Kidney (tissue), 14 donors: Measurements from ENCODE around the gene NTNG2. TPM values are rescaled to one million over a fixed set of nuclear protein-coding genes. Genes with fewer than 3 reads are reported as not detected.
A peak's percentile ranks its signal among the peaks of the same experiment; 100 is the strongest.

Experiments
- DNase-seq, 5 donors: peaks; one replicate each; pipeline ENCODE4 v3.0.0-alpha.2; 2013 to 2020
- FAIRE-seq: peaks from 2 replicates; lab custom pipeline; 2012; peaks lifted over from hg19 to GRCh38; lab: Jason Lieb, UNC
- H3K27ac ChIP-seq, 2 donors: one replicate each; pipeline ENCODE4 v1.7.0; 2013; ENCODE audit warnings: low read depth in 2 of 2, low read length in 2 of 2, inconsistent platforms in 1 of 2
- H3K27me3 ChIP-seq: one replicate; pipeline ENCODE4 v1.7.1; 2013; ENCODE audit warnings: low read length, inconsistent platforms; ENCODE audit not compliant: control insufficient read depth, insufficient read depth
- H3K36me3 ChIP-seq, 3 donors: one replicate each; pipeline versions ENCODE4 v1.7.0 to v1.7.1; 2013; ENCODE audit warnings: low read length in 3 of 3, control low read depth in 1 of 3, inconsistent platforms in 1 of 3; ENCODE audit not compliant: insufficient read depth in 3 of 3, control insufficient read depth in 2 of 3
- H3K4me1 ChIP-seq, 3 donors: one replicate each; pipeline versions ENCODE4 v1.7.0 to v1.7.1; 2013; ENCODE audit warnings: low read length in 3 of 3, inconsistent platforms in 1 of 3, low read depth in 1 of 3; ENCODE audit not compliant: control insufficient read depth in 2 of 3, insufficient read depth in 2 of 3
- H3K4me3 ChIP-seq, 3 donors: one replicate each; pipeline versions ENCODE4 v1.7.0 to v1.8.1; 2013; ENCODE audit warnings: low read length in 3 of 3, control low read depth in 1 of 3, inconsistent platforms in 1 of 3
- H3K9ac ChIP-seq, 3 donors: one replicate each; pipeline versions ENCODE4 v1.7.0 to v1.7.1; 2013; ENCODE audit warnings: low read length in 3 of 3, control low read depth in 1 of 3, inconsistent platforms in 1 of 3
- H3K9me3 ChIP-seq, 3 donors: one replicate each; pipeline versions ENCODE4 v1.7.0 to v1.7.1; 2013; ENCODE audit warnings: low read length in 3 of 3, control low read depth in 1 of 3, inconsistent platforms in 1 of 3; ENCODE audit not compliant: control insufficient read depth in 2 of 3, insufficient read depth in 1 of 3
- intact Hi-C: fragments of 100-400 bp; cut with DNase I; formaldehyde crosslinking; loops from one replicate; pipeline ENCODE4 v1.11.1; 2022
- polyA plus RNA-seq: library from polyadenylated mRNA; stranded (reverse); fragments of 350-450 nt; fragmentation: Illumina TruSeq; extraction: RNeasy Lipid Tissue Mini Kit (QIAGEN cat#74804); gene quantifications from one replicate; pipeline ENCODE4 v1.2.3, GENCODE V29; 2014; ENCODE audit warnings: low read depth, low replicate concordance; ENCODE audit not compliant: insufficient read depth
- total RNA-seq: library from RNA; stranded (reverse); fragmentation: NEBNext Ultra II Directional; extraction: Animal tissue kit (Norgen Biotek cat#: 25700); gene quantifications from one replicate; pipeline ENCODE4 v1.2.1, GENCODE V29; 2021
- TF ChIP-seq, protein P1 (sequence below): IDR thresholded peaks from 3 replicates; pipeline ENCODE4 v1.5.1; 2012; ENCODE audit warnings: mild to moderate bottlenecking, moderate library complexity, borderline replicate concordance; ENCODE audit not compliant: insufficient read depth; ENCODE audit errors: extremely low read depth
- donor health status: control.
- donor health status: control.
- donor health status: control.
- donor health status: control.
- donor health status: control.
- donor health status: DM: yes; HTN: yes; CAD: no.
- donor health status: Normal renal cell carcinoma (clear cell type).

NTNG2 gene
- total and polyA plus RNA-seq, 2 donors from 2014 or later: 0.54 to 2.2 TPM

DNA sequence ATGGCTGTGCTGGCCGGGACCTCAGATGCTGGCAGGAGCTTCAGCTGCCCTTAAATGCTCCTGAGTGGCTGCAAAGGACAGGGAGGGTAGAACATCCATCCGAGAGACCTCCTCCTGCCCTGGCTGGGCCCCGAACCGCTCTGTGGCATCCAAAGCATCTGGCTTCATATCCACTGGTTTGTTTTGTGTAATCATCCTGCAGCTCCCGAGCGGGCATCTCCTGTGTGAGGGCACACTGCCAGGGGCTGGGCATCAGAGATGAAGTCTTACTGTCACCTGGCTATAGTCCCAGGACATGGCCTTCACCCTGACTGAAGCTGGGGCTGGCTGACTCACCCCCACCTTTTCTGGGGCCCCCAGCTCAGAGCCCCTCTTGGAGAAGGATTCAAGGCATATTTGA lies 18.5 kb upstream of the NTNG2 start:
- no peaks in the 10 kb centered on the region for H3K36me3 ChIP-seq
- no peak for FAIRE-seq

DNA sequence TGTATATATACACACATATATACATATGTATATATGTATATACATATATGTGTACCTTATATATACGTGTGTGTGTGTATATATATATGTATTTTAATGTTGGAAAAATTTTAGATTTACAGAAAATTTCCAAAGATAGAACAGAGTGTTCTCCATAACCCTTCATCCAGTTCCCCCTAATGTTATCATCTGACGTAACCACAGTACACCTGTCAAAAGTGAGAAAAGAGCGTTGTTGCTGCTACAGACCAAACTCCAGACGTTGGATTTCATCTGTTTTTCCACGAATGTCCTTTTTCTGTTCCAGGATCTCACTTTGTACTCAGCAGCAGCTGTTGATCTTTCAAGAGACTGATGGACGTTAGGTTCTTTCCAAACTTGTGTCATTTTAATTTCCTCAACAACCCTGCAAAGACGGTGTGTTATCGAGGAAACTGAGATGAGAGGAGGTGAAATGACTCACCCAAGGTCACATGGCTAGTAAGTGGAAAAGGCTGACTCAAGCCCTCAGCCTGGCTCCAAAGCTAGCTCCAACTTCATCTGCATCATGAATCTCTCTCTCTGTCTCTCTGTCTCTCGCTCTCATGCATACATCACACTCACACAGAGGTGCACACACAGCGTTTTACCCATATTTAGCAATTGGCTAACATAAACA lies 17.0 kb upstream of the NTNG2 start:
- H3K4me3 ChIP-seq: no peak overlapping the region
- DNase-seq: peak in 1 of 5 donors; percentile 1
- H3K9me3 ChIP-seq: no peaks in the 10 kb centered on the region
- H3K4me1 ChIP-seq: peaks cover 0 to 2% (median 0%) of the 10 kb centered on the region in 3 donors
- H3K9ac ChIP-seq: no peak overlapping the region
- H3K27me3 ChIP-seq: no peaks in the 10 kb centered on the region
- intact Hi-C loops: no loop called here
- no peak overlapping the region for H3K27ac ChIP-seq
- FAIRE-seq: no peak
- TF ChIP-seq, protein P1, sequence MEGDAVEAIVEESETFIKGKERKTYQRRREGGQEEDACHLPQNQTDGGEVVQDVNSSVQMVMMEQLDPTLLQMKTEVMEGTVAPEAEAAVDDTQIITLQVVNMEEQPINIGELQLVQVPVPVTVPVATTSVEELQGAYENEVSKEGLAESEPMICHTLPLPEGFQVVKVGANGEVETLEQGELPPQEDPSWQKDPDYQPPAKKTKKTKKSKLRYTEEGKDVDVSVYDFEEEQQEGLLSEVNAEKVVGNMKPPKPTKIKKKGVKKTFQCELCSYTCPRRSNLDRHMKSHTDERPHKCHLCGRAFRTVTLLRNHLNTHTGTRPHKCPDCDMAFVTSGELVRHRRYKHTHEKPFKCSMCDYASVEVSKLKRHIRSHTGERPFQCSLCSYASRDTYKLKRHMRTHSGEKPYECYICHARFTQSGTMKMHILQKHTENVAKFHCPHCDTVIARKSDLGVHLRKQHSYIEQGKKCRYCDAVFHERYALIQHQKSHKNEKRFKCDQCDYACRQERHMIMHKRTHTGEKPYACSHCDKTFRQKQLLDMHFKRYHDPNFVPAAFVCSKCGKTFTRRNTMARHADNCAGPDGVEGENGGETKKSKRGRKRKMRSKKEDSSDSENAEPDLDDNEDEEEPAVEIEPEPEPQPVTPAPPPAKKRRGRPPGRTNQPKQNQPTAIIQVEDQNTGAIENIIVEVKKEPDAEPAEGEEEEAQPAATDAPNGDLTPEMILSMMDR: no peak
- H3K36me3 ChIP-seq: no peaks in the 10 kb centered on the region

More for the DNA sequence above, 18.5 kb upstream of the NTNG2 start:
- TF ChIP-seq, protein P1: no peak
- Histone ChIP-seq H3K4me3 (no peak overlapping the region), H3K27ac (no peak overlapping the region), H3K9me3 (no peaks in the 10 kb centered on the region), H3K4me1 (peaks cover 0 to 2% (median 0%) of the 10 kb centered on the region in 3 donors), H3K27me3 (no peaks in the 10 kb centered on the region), H3K9ac (no peak overlapping the region)
- DNase-seq: no peak
- intact Hi-C loops: no loop called here

DNA sequence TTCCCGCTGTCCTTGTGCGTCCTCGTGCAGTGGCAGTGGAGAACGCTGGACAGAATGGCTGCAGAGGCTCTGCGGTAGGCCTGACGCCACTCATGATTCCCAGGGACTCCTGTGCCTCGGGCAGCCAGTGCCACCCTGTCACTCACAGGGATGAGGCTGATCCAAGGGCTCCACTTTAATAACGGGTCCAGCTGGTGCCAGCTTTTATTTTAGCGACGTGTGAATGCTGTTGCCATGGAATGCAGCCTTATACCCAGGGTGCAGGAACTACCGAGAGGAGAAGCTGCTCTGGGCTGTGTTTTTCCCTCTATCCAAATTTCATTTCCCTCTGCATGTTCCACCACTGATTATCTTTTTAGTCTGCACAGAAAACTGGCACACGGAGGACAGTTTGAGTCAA lies 15.8 kb upstream of the NTNG2 start:
- H3K4me3 ChIP-seq: no peak overlapping the region
- intact Hi-C loops: no loop called here
- H3K27ac ChIP-seq: no peak overlapping the region
- TF ChIP-seq, protein P1: no peak
- no peaks in the 10 kb centered on the region for H3K36me3 ChIP-seq
- no peak overlapping the region for H3K9ac ChIP-seq
- no peaks in the 10 kb centered on the region for H3K27me3 ChIP-seq
- DNase-seq (no peak), FAIRE-seq (no peak)
- peaks cover 0 to 2% (median 0%) of the 10 kb centered on the region in 3 donors for H3K4me1 ChIP-seq
- H3K9me3 ChIP-seq: no peaks in the 10 kb centered on the region
